Right renal cortex interstitium (tissue), 3 donors: ENCODE measurements around the gene ARHGEF7. TPM values are rescaled to one million over a fixed set of nuclear protein-coding genes. Genes with fewer than 3 reads are reported as not detected.

Source experiments
- DNase-seq, 3 donors: peaks; one replicate each; pipeline ENCODE4 v3.0.0-alpha.2; 2013; ENCODE audit warnings: low read depth in 3 of 3, low spot score in 2 of 3
- polyA plus RNA-seq, 3 donors: library from polyadenylated mRNA; unstranded; fragments of 120-200 nt; gene quantifications; one replicate each; pipeline ENCODE4 v1.2.1, GENCODE V29; 2013; ENCODE audit not compliant: insufficient read length in 3 of 3

The ARHGEF7 gene
- polyA plus RNA-seq, 3 donors, result 56.1 to 66.4 (median 61.8) TPM

DNA sequence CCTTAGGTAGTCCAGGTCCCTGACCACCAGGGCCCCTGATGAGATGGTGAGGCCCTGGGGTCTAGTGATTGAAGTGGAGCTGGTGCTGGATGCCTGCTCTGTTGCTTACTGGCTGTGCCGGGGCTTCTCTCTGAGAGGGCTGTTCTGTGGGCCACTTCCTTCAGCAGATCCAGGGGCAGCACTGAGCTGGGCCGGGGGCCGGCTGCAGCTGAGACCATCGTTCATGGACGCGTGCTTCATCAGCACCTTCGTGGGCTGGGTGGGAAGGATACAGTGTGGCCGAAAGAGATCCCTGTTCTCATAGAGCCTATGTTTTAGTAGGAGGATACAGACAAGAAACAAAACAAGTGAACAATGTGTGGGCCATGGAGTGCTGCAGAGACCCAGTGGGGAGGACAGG, 172.1 kb downstream of the ARHGEF7 start:
- DNase-seq, result no peak

DNA sequence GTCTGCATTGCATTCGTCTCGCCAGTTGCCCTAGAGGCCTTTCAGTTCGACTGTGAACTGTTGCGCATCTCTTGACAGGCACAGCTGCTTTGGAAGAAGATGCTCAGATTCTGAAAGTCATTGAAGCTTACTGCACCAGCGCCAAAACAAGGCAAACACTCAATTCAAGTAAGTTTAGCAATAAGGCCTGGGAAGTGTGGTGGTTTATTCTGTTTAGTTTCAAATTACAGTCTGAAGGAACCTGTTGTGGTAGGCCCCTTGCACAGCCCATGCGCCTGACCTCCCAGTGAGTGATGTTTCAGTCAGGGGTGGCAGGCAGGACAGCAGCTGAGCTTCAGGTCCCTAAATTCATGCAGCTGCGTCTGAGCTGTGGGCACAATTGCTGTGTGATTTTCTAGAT, 173.2 kb downstream of the ARHGEF7 start:
- DNase-seq, result no peak

DNA sequence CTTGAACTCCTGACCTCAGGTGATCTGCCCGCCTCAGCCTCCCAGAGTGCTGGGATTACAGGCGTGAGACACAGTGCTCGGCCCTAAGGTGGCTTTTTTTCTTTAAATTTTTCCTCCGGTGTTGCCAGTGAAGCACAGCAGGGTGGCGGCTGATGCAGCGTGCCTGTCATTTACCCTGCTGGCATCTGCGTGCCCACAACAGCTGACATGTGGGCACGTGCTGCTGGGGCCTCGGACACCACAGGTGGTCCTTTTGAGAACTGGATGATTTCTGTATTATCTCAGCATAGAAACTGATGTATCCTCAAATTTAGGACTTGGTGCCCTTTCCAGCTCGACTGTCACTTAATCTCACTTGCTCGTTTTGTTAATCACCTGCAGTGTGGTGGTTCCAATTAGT, 174.1 kb downstream of the ARHGEF7 start:
- no peak for DNase-seq

GRCh38 chr13:111291908-111292307, 176.8 kb downstream of the ARHGEF7 start:
- DNase-seq, result no peak

DNA sequence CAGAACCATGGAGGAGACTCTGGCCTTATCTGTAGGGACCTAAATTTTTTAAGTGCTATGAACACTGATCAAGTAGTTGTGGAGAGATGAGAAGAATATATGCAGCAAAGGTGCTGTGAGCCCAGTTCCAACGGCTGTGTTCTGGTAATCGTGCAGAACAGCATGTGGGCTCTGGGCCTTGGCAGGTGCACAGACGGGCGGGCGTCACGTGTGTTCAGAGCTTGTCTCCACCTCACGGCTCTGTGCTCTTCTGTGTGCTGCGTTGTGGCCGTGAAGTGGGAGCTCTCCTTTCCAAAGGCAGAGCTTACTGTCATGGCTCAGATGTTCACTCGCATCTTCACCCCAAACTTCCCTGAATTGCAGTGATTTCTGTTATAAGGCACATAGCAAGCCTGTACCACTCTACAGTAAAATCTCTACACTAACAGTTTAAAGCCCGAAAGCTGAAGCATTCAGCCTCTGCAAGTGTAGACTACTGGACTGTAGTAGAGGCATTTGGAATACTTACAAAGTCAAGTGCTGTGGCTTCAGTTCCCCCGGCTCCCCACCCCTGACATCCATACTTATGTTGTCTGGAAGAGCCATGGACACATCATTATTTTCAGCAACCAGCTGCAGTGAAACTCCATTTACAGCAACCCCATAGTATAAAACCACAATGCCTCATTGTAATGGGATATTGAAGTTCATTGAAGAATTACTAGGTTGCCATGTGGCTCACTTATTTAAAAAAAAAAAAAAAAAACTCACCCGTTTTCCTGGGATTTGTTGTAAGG, 177.8 kb downstream of the ARHGEF7 start:
- DNase-seq, result no peak

- no peak for DNase-seq
Measured at GRCh38 chr13:111295886-111296285, 180.8 kb downstream of the ARHGEF7 start.

- no peak for DNase-seq
Measured at GRCh38 chr13:111296417-111296816, 181.3 kb downstream of the ARHGEF7 start.

- DNase-seq, result no peak
Measured at GRCh38 chr13:111298214-111298975, 183.3 kb downstream of the ARHGEF7 start.

DNA sequence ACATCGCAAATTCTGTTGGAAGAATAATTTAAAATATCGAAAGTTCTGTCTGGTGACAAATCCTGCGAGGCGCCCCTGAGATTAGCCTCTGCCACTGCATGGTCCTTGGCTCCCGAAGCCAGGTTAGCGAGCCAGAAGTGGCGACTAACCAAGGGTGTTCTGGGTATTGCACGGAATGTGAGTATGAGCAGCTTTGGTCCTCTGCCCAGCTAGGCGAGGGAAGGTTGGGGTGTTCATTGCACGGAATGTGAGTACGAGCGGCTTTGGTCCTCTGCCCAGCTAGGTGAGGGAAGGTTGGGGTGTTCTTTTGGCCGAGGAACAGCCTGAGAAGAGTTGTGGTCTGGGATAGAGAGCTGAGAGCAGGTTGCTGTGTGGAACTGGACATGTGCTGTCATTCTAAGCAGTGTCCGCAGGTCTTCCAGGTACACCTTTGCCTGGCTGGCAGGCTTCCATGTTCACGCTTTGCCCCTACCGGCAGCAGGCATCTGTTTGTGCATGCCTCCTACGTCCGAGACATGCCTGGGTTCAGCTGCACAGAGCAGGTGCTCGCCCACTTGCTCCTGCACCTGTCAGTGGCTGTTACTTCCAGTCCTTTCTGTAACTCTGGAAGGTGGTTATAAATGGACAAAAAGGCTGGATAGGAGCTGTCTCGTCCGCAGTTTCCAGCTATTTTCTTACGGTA, 187.1 kb downstream of the ARHGEF7 start:
- DNase-seq, result no peak

DNA sequence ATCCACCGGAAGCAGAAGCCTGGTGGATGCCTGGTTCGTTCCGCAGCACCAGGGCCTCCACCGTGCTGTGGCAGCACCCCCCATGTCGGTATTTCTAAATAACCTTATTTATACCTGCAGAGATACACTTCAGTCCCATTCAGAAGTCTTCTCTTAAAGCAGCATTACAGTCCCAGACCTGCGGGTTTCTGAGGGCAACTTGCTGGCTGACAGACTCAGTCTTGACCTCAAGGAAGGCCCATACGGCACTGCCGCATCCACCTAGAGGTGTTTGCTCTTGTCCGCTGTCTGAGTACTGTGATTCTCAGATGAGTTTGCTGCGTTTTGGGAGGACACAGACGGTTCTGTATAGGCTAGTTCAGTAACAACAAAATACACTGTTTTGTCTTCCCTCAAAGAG, 188.4 kb downstream of the ARHGEF7 start:
- DNase-seq, result no peak

DNA sequence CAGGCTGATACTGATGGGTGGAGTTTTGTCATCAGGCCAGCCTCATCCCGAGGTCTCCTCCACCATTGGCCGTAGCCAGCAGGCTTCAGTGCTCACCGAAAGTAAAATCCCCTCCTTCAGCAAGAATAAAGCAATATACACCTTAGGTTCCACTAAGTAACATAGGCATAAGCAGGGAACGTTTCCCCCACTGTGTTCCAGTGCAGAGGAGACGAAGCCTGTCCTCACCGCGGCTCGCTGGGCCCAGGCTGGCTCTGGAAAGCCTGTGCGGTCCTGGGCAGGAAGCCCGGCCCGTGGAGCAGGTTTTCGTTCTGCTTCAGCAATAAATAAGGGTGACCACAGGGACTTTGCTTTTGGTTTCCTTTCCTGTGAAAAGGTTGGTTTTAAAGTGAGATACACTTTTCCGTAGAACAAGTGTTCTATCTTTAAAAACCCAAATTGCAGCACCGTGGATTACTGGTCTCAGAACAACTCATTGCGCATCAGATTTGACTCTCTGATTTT, 189.0 kb downstream of the ARHGEF7 start:
- no peak for DNase-seq

- DNase-seq, result no peak
Measured at GRCh38 chr13:111304603-111305289, 189.6 kb downstream of the ARHGEF7 start.

- DNase-seq, result no peak
Measured at GRCh38 chr13:111312944-111313590, 198.0 kb downstream of the ARHGEF7 start.

GRCh38 chr13:111313911-111314425, 198.9 kb downstream of the ARHGEF7 start:
- no peak for DNase-seq

GRCh38 chr13:111314852-111315251, 199.7 kb downstream of the ARHGEF7 start:
- no peak for DNase-seq

GRCh38 chr13:111315347-111315995, 200.4 kb downstream of the ARHGEF7 start:
- DNase-seq, result no peak

- DNase-seq, result no peak
Measured at GRCh38 chr13:111316161-111316730, 201.1 kb downstream of the ARHGEF7 start.

- DNase-seq, result no peak
Measured at GRCh38 chr13:111317042-111317550, 202.0 kb downstream of the ARHGEF7 start.
